ENCODE results near the gene TSEN2.

TSEN2 gene

GRCh38 chr3:12556690-12557472, 72.6 kb downstream of the TSEN2 start, which contains the start of gene MKRN2:
MKRN2 (plus strand) TSS chr3:12557087; CDS start chr3:12557151, 64 bp downstream.
- H3K4me3 ChIP-seq (ENCODE audit: extremely low read depth, insufficient read depth, low read length, poor library complexity, severe bottlenecking): peak within 1 kb of the TSS; percentile 94
- H3K36me3 ChIP-seq (ENCODE audit: control insufficient read depth, insufficient read depth, low read length): no peaks in the 10 kb centered on the region
- H3K27ac ChIP-seq (ENCODE audit: low read depth, low read length, severe bottlenecking): peak within 1 kb of the TSS; percentile 98
- peaks cover 18% of the 10 kb centered on the region for H3K4me1 ChIP-seq (ENCODE audit: control insufficient read depth, insufficient read depth, low read length, poor library complexity, severe bottlenecking)
- WGBS, 2 experiments (ENCODE audit: insufficient coverage in 2 of 2): 0% methylated on average over 62 to 76 of the region's 77 CpGs
- no peaks in the 10 kb centered on the region for H3K9me3 ChIP-seq (ENCODE audit: control insufficient read depth, low read length)

GRCh38 chr3:12557473-12558100, 73.3 kb downstream of the TSEN2 start:
- peak overlapping the region; percentile 94 for H3K4me3 ChIP-seq (ENCODE audit: extremely low read depth, insufficient read depth, low read length, poor library complexity, severe bottlenecking)
- peak overlapping the region; percentile 98 for H3K27ac ChIP-seq (ENCODE audit: low read depth, low read length, severe bottlenecking)
- 2 to 8% methylated on average over 5 to 10 of the region's 18 CpGs for WGBS, 2 experiments (ENCODE audit: insufficient coverage in 2 of 2)
- H3K36me3 ChIP-seq (ENCODE audit: control insufficient read depth, insufficient read depth, low read length): no peaks in the 10 kb centered on the region
- H3K4me1 ChIP-seq (ENCODE audit: control insufficient read depth, insufficient read depth, low read length, poor library complexity, severe bottlenecking): peaks cover 21% of the 10 kb centered on the region
- H3K9me3 ChIP-seq (ENCODE audit: control insufficient read depth, low read length): no peaks in the 10 kb centered on the region

- H3K27ac ChIP-seq (ENCODE audit: low read depth, low read length, severe bottlenecking): no peak overlapping the region
- H3K4me3 ChIP-seq (ENCODE audit: extremely low read depth, insufficient read depth, low read length, poor library complexity, severe bottlenecking): no peak overlapping the region
These were observed 74.4 kb downstream of the TSEN2 start for GRCh38 chr3:12558706-12559105.

GRCh38 chr3:12559520-12559919, 75.2 kb downstream of the TSEN2 start:
- 80 to 100% methylated on average over 1 to 2 of the region's 3 CpGs for whole genome bisulfite sequencing, 2 experiments (ENCODE audit: insufficient coverage in 2 of 2)
- no peaks in the 10 kb centered on the region for H3K9me3 ChIP-seq (ENCODE audit: control insufficient read depth, low read length)
- peaks cover 28% of the 10 kb centered on the region for H3K4me1 ChIP-seq (ENCODE audit: control insufficient read depth, insufficient read depth, low read length, poor library complexity, severe bottlenecking)
- no peak overlapping the region for H3K4me3 ChIP-seq (ENCODE audit: extremely low read depth, insufficient read depth, low read length, poor library complexity, severe bottlenecking)
- no peaks in the 10 kb centered on the region for H3K36me3 ChIP-seq (ENCODE audit: control insufficient read depth, insufficient read depth, low read length)
- no peak overlapping the region for H3K27ac ChIP-seq (ENCODE audit: low read depth, low read length, severe bottlenecking)

More at GRCh38 chr3:12558706-12559105, 74.4 kb downstream of the TSEN2 start:
- peaks cover 28% of the 10 kb centered on the region for H3K4me1 ChIP-seq (ENCODE audit: control insufficient read depth, insufficient read depth, low read length, poor library complexity, severe bottlenecking)
- no peaks in the 10 kb centered on the region for H3K36me3 ChIP-seq (ENCODE audit: control insufficient read depth, insufficient read depth, low read length)
- H3K9me3 ChIP-seq (ENCODE audit: control insufficient read depth, low read length): no peaks in the 10 kb centered on the region
- 88 to 90% methylated on average over 4 of the region's 4 CpGs for WGBS, 2 experiments (ENCODE audit: insufficient coverage in 2 of 2)

GRCh38 chr3:12560505-12561190, 76.4 kb downstream of the TSEN2 start:
- WGBS, 2 experiments (ENCODE audit: insufficient coverage in 2 of 2): 78 to 97% methylated on average over 3 to 4 of the region's 5 CpGs
- H3K27ac ChIP-seq (ENCODE audit: low read depth, low read length, severe bottlenecking): no peak overlapping the region
- no peaks in the 10 kb centered on the region for H3K9me3 ChIP-seq (ENCODE audit: control insufficient read depth, low read length)
- H3K36me3 ChIP-seq (ENCODE audit: control insufficient read depth, insufficient read depth, low read length): no peaks in the 10 kb centered on the region
- H3K4me1 ChIP-seq (ENCODE audit: control insufficient read depth, insufficient read depth, low read length, poor library complexity, severe bottlenecking): peaks cover 28% of the 10 kb centered on the region
- H3K4me3 ChIP-seq (ENCODE audit: extremely low read depth, insufficient read depth, low read length, poor library complexity, severe bottlenecking): no peak overlapping the region

- H3K9me3 ChIP-seq (ENCODE audit: control insufficient read depth, low read length): no peaks in the 10 kb centered on the region
- peaks cover 30% of the 10 kb centered on the region for H3K4me1 ChIP-seq (ENCODE audit: control insufficient read depth, insufficient read depth, low read length, poor library complexity, severe bottlenecking)
- 87 to 100% methylated on average over 1 to 2 of the region's 2 CpGs for WGBS, 2 experiments (ENCODE audit: insufficient coverage in 2 of 2)
- H3K36me3 ChIP-seq (ENCODE audit: control insufficient read depth, insufficient read depth, low read length): peaks cover 5% of the 10 kb centered on the region
- H3K4me3 ChIP-seq (ENCODE audit: extremely low read depth, insufficient read depth, low read length, poor library complexity, severe bottlenecking): no peak overlapping the region
- no peak overlapping the region for H3K27ac ChIP-seq (ENCODE audit: low read depth, low read length, severe bottlenecking)
These were observed 77.1 kb downstream of the TSEN2 start for GRCh38 chr3:12561397-12561796.

GRCh38 chr3:12562451-12562850, 78.2 kb downstream of the TSEN2 start:
- Histone ChIP-seq H3K9me3 (ENCODE audit: control insufficient read depth, low read length) (no peaks in the 10 kb centered on the region), H3K27ac (ENCODE audit: low read depth, low read length, severe bottlenecking) (no peak overlapping the region), H3K4me1 (ENCODE audit: control insufficient read depth, insufficient read depth, low read length, poor library complexity, severe bottlenecking) (peaks cover 30% of the 10 kb centered on the region), H3K36me3 (ENCODE audit: control insufficient read depth, insufficient read depth, low read length) (peaks cover 5% of the 10 kb centered on the region), H3K4me3 (ENCODE audit: extremely low read depth, insufficient read depth, low read length, poor library complexity, severe bottlenecking) (no peak overlapping the region)
- WGBS, 2 experiments (ENCODE audit: insufficient coverage in 2 of 2): 80% methylated on average over 1 of the region's 1 CpG; no CpG with 5 or more reads in 1 of the 2 experiments

GRCh38 chr3:12566976-12567375, 82.7 kb downstream of the TSEN2 start:
- no peaks in the 10 kb centered on the region for H3K9me3 ChIP-seq (ENCODE audit: control insufficient read depth, low read length)
- H3K4me3 ChIP-seq (ENCODE audit: extremely low read depth, insufficient read depth, low read length, poor library complexity, severe bottlenecking): no peak overlapping the region
- H3K4me1 ChIP-seq (ENCODE audit: control insufficient read depth, insufficient read depth, low read length, poor library complexity, severe bottlenecking): peaks cover 12% of the 10 kb centered on the region
- peaks cover 36% of the 10 kb centered on the region for H3K36me3 ChIP-seq (ENCODE audit: control insufficient read depth, insufficient read depth, low read length)
- H3K27ac ChIP-seq (ENCODE audit: low read depth, low read length, severe bottlenecking): no peak overlapping the region

- Histone ChIP-seq H3K9me3 (ENCODE audit: control insufficient read depth, low read length) (no peaks in the 10 kb centered on the region), H3K36me3 (ENCODE audit: control insufficient read depth, insufficient read depth, low read length) (peaks cover 54% of the 10 kb centered on the region), H3K27ac (ENCODE audit: low read depth, low read length, severe bottlenecking) (no peak overlapping the region), H3K4me1 (ENCODE audit: control insufficient read depth, insufficient read depth, low read length, poor library complexity, severe bottlenecking) (peaks cover 8% of the 10 kb centered on the region), H3K4me3 (ENCODE audit: extremely low read depth, insufficient read depth, low read length, poor library complexity, severe bottlenecking) (no peak overlapping the region)
- 89 to 100% methylated on average over 2 to 3 of the region's 3 CpGs for WGBS, 2 experiments (ENCODE audit: insufficient coverage in 2 of 2)
These were observed 84.5 kb downstream of the TSEN2 start for GRCh38 chr3:12568747-12569146.

- 94 to 100% methylated on average over 5 of the region's 6 CpGs for WGBS, 2 experiments (ENCODE audit: insufficient coverage in 2 of 2)
- Histone ChIP-seq H3K4me3 (ENCODE audit: extremely low read depth, insufficient read depth, low read length, poor library complexity, severe bottlenecking) (no peak overlapping the region), H3K36me3 (ENCODE audit: control insufficient read depth, insufficient read depth, low read length) (peaks cover 65% of the 10 kb centered on the region)
These were observed 85.6 kb downstream of the TSEN2 start for GRCh38 chr3:12569836-12570235.

More at GRCh38 chr3:12569836-12570235, 85.6 kb downstream of the TSEN2 start:
- Histone ChIP-seq H3K9me3 (ENCODE audit: control insufficient read depth, low read length) (no peaks in the 10 kb centered on the region), H3K4me1 (ENCODE audit: control insufficient read depth, insufficient read depth, low read length, poor library complexity, severe bottlenecking) (peaks cover 8% of the 10 kb centered on the region), H3K27ac (ENCODE audit: low read depth, low read length, severe bottlenecking) (no peak overlapping the region)
